Measurements from ENCODE around the gene PAK5. TPM values are rescaled to one million over a fixed set of nuclear protein-coding genes. Genes with fewer than 3 reads are reported as not detected.

Gene PAK5
- total and polyA plus RNA-seq, 2 donors (not counting 1 experiment from before 2014, with no cell fraction given), result not detected

GRCh38 chr20:9831032-9831431, 7.8 kb downstream of the PAK5 start:
- no peak for TF ChIP-seq EZH2 (IDR thresholded peaks at IDR 0.05; ENCODE audit: low read length, missing control alignments)
- no peak for TF ChIP-seq CTCF (conservative IDR thresholded peaks at IDR 0.05 in 1 of 2, IDR thresholded peaks at IDR 0.05 in 1 of 2; ENCODE audit: low read depth in 1 of 2, low read length in 2 of 2)
- Histone ChIP-seq H3K27ac (ENCODE audit: insufficient read depth, low read length) (no peak overlapping the region), H3K27me3 (ENCODE audit: control insufficient read depth, insufficient read depth, low read length) (no peaks in the 10 kb centered on the region), H3K4me2 (ENCODE audit: extremely low read depth, insufficient read depth, low read length) (no peak overlapping the region), H3K4me3 (replicated peaks in 1 of 4; ENCODE audit: control extremely low read depth in 1 of 4, insufficient read depth in 1 of 4, low read depth in 3 of 4, low read length in 4 of 4) (no peak overlapping the region), H3K4me1 (ENCODE audit: control insufficient read depth, extremely low read depth, insufficient read depth, low read length) (no peaks in the 10 kb centered on the region), H4K20me1 (ENCODE audit: control insufficient read depth, extremely low read depth, insufficient read depth, low read length) (no peaks in the 10 kb centered on the region), H3K36me3 (ENCODE audit: control insufficient read depth, insufficient read depth, low read length) (no peaks in the 10 kb centered on the region), H3K9me3 (ENCODE audit: control insufficient read depth, insufficient read depth, low read depth, low read length) (no peaks in the 10 kb centered on the region), H3K79me2 (ENCODE audit: control insufficient read depth, insufficient read depth, low read length) (no peaks in the 10 kb centered on the region), H3K9ac (ENCODE audit: insufficient read depth, low read length) (no peak overlapping the region), H2AFZ (ENCODE audit: low read length) (no peak overlapping the region)
- no peak for DNase-seq (ENCODE audit: low read depth in 2 of 2)

DNA sequence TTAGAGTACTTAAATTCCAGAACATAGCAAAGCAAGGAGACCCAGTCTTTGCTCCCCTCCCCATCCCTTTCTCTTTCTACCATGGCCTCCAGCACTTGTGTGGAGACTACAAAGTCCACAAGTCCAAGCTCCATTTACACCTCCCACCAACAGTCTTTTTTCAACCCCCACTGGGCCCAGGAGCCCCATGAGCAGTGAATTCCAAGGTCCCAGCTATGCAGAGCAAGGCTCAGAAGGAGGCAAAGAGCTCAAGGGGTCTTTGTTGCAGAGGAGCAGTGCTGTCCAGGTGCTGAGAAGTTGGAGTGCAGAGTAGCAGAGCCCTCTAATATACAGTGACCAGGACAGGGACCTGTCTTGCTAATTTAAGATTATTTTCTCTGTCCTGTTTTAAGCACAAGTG, 9.0 kb downstream of the PAK5 start:
- Histone ChIP-seq H3K9me3 (ENCODE audit: control insufficient read depth, insufficient read depth, low read depth, low read length) (no peaks in the 10 kb centered on the region), H3K4me3 (replicated peaks in 1 of 4; ENCODE audit: control extremely low read depth in 1 of 4, insufficient read depth in 1 of 4, low read depth in 3 of 4, low read length in 4 of 4) (no peak overlapping the region), H4K20me1 (ENCODE audit: control insufficient read depth, extremely low read depth, insufficient read depth, low read length) (no peaks in the 10 kb centered on the region), H3K36me3 (ENCODE audit: control insufficient read depth, insufficient read depth, low read length) (no peaks in the 10 kb centered on the region), H3K79me2 (ENCODE audit: control insufficient read depth, insufficient read depth, low read length) (no peaks in the 10 kb centered on the region), H3K9ac (ENCODE audit: insufficient read depth, low read length) (no peak overlapping the region), H3K4me1 (ENCODE audit: control insufficient read depth, extremely low read depth, insufficient read depth, low read length) (no peaks in the 10 kb centered on the region), H3K27me3 (ENCODE audit: control insufficient read depth, insufficient read depth, low read length) (no peaks in the 10 kb centered on the region), H3K4me2 (ENCODE audit: extremely low read depth, insufficient read depth, low read length) (no peak overlapping the region), H3K27ac (ENCODE audit: insufficient read depth, low read length) (no peak overlapping the region), H2AFZ (ENCODE audit: low read length) (no peak overlapping the region)
- DNase-seq (ENCODE audit: low read depth in 2 of 2), result no peak
- TF ChIP-seq CTCF (conservative IDR thresholded peaks at IDR 0.05 in 1 of 2, IDR thresholded peaks at IDR 0.05 in 1 of 2; ENCODE audit: low read depth in 1 of 2, low read length in 2 of 2) (no peak), EZH2 (IDR thresholded peaks at IDR 0.05; ENCODE audit: low read length, missing control alignments) (no peak)

DNA sequence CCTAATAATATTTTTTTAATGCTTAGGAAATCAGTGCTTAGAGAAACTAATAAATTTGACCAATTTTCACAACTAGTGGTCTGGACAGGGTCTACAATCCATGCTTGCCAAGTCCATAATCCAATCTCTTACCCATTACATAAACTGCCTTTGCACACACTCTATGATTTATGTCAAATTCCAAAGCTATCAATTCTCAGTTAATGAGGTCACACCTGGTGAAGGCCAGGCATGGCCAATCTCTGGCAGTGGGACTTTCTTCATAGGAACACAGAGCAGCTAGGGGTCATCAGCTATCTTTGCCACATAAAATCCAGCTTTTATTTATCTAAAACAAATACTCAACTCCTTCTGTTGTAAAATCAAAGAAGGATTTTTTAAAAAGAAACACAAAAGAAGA, 21.2 kb downstream of the PAK5 start:
- Histone ChIP-seq H3K4me1 (ENCODE audit: control insufficient read depth, extremely low read depth, insufficient read depth, low read length) (no peaks in the 10 kb centered on the region), H3K27me3 (ENCODE audit: control insufficient read depth, insufficient read depth, low read length) (no peaks in the 10 kb centered on the region), H2AFZ (ENCODE audit: low read length) (no peak overlapping the region), H3K4me2 (ENCODE audit: extremely low read depth, insufficient read depth, low read length) (no peak overlapping the region), H3K9me3 (ENCODE audit: control insufficient read depth, insufficient read depth, low read depth, low read length) (no peaks in the 10 kb centered on the region), H4K20me1 (ENCODE audit: control insufficient read depth, extremely low read depth, insufficient read depth, low read length) (no peaks in the 10 kb centered on the region), H3K27ac (ENCODE audit: insufficient read depth, low read length) (no peak overlapping the region), H3K9ac (ENCODE audit: insufficient read depth, low read length) (no peak overlapping the region), H3K4me3 (replicated peaks in 1 of 4; ENCODE audit: control extremely low read depth in 1 of 4, insufficient read depth in 1 of 4, low read depth in 3 of 4, low read length in 4 of 4) (no peak overlapping the region), H3K36me3 (ENCODE audit: control insufficient read depth, insufficient read depth, low read length) (no peaks in the 10 kb centered on the region), H3K79me2 (ENCODE audit: control insufficient read depth, insufficient read depth, low read length) (no peaks in the 10 kb centered on the region)
- no peak for DNase-seq (ENCODE audit: low read depth in 2 of 2)
- no peak for TF ChIP-seq EZH2 (IDR thresholded peaks at IDR 0.05; ENCODE audit: low read length, missing control alignments)
